Left lung (tissue), 10 donors: Measurements from ENCODE around the gene NECTIN1. TPM values are rescaled to one million over a fixed set of nuclear protein-coding genes. Genes with fewer than 3 reads are reported as not detected.

Source experiments
- ATAC-seq: fragments of 200-7000 bp; cut with Tn5 transposase; one replicate; pipeline ENCODE4 v1.9.1; 2020; ENCODE audit warnings: moderate library complexity
- DNase-seq, 4 donors: peaks; one replicate each; pipeline ENCODE4 v3.0.0-alpha.2; 2013 to 2020
- H3K27ac ChIP-seq, 2 donors: fragments of 200-600 bp; sonication (generic) in 1 of 2; one replicate each; pipeline versions ENCODE4 v1.5.0 to v1.8.0; 2020 to 2021
- H3K27me3 ChIP-seq, 2 donors: fragments of 200-600 bp; sonication (generic) in 1 of 2; one replicate each; pipeline versions ENCODE4 v1.5.0 to v1.8.0; 2020 to 2021
- H3K36me3 ChIP-seq, 2 donors: fragments of 200-600 bp; sonication (generic) in 1 of 2; one replicate each; pipeline versions ENCODE4 v1.5.0 to v1.8.0; 2020 to 2021
- H3K4me1 ChIP-seq, 2 donors: fragments of 200-600 bp; one replicate each; pipeline ENCODE4 v1.8.0; 2021
- H3K4me3 ChIP-seq, 2 donors: fragments of 200-600 bp; sonication (generic) in 1 of 2; one replicate each; pipeline versions ENCODE4 v1.5.0 to v1.8.0; 2020 to 2021; ENCODE audit warnings: mild to moderate bottlenecking in 1 of 2
- H3K9me3 ChIP-seq, 2 donors: fragments of 200-600 bp; sonication (generic) in 1 of 2; one replicate each; pipeline versions ENCODE4 v1.5.0 to v1.8.0; 2020 to 2021
- intact Hi-C, 2 donors: fragments of 100-400 bp; cut with DNase I; formaldehyde crosslinking; loops; one replicate each; pipeline versions ENCODE4 v1.11.2 to v1.14.2; 2022
- polyA plus RNA-seq, 6 donors: library from polyadenylated mRNA; unstranded; fragments of 120-200 nt; gene quantifications; one replicate each; pipeline ENCODE4 v1.2.1, GENCODE V29; 2013; ENCODE audit not compliant: insufficient read length in 6 of 6
- total RNA-seq, 2 donors: library from RNA; stranded (reverse); fragmentation: NEBNext Ultra II Directional; extraction: Animal tissue kit (Norgen Biotek cat#: 25700); gene quantifications; one replicate each; pipeline ENCODE4 v1.2.1, GENCODE V29; 2021
- TF ChIP-seq, protein P1 (sequence below), 2 donors: fragments of 200-600 bp; sonication (generic) in 1 of 2; IDR thresholded peaks; one replicate each; pipeline versions ENCODE4 v1.5.0 to v1.8.0; 2021; ENCODE audit warnings: antibody characterized with exemption in 2 of 2
- donor health status: DM: no; HTN: yes; CAD: no.
- donor health status: DM: no; HTN: no; CAD: no.

The NECTIN1 gene
- total and polyA plus RNA-seq, 8 donors = 13.0 to 21.1 (median 15.9) TPM

DNA sequence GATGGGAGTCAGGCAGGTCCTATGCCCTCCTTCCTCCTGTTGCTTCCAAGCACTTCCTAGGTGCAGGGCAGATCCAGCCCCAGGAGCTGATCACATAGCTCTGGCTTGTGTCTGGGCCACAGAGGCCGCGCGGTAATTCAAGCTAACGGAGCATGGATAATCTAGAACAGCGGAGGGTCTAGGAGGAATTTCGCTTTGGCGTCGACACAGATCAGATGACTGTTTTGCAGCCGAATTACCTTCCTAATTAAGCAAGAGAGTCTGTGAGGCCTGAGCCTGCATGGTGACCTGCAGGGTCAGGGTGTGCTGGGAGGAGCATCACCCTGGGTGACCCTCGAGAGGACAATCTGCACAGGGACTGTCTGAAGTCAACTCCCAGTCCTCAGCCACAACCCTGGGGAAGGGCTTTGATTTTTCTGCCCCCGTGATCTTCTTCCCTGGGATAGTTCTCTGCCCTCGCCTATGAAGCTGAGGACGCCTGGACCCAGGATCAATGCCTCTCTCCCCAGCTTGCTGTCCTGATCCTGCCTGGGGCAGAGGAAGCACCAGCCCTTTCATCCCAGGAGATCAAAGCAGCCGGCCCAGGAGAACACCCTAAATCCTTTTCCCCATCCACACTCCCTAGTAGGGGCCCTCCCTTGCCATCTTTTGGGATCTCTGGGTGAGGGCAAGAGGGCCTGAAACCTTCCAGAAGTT is 11.0 kb downstream of the NECTIN1 start:
- H3K27ac ChIP-seq = no peak overlapping the region
- no peak for ATAC-seq
- H3K27me3 ChIP-seq = no peaks in the 10 kb centered on the region
- TF ChIP-seq, protein P1, sequence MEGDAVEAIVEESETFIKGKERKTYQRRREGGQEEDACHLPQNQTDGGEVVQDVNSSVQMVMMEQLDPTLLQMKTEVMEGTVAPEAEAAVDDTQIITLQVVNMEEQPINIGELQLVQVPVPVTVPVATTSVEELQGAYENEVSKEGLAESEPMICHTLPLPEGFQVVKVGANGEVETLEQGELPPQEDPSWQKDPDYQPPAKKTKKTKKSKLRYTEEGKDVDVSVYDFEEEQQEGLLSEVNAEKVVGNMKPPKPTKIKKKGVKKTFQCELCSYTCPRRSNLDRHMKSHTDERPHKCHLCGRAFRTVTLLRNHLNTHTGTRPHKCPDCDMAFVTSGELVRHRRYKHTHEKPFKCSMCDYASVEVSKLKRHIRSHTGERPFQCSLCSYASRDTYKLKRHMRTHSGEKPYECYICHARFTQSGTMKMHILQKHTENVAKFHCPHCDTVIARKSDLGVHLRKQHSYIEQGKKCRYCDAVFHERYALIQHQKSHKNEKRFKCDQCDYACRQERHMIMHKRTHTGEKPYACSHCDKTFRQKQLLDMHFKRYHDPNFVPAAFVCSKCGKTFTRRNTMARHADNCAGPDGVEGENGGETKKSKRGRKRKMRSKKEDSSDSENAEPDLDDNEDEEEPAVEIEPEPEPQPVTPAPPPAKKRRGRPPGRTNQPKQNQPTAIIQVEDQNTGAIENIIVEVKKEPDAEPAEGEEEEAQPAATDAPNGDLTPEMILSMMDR (IDR thresholded peaks at IDR 0.05) = no peak
- no peak for DNase-seq
- intact Hi-C loops = no loop called here
- peaks cover 0 to 10% of the 10 kb centered on the region in 2 donors for H3K4me1 ChIP-seq
- H3K4me3 ChIP-seq = no peak overlapping the region
- no peaks in the 10 kb centered on the region for H3K9me3 ChIP-seq
- peaks cover 0 to 5% of the 10 kb centered on the region in 2 donors for H3K36me3 ChIP-seq

GRCh38 chr11:119716582-119717498 is 12.2 kb downstream of the NECTIN1 start:
- peaks cover 0 to 20% of the 10 kb centered on the region in 2 donors for H3K4me1 ChIP-seq
- H3K9me3 ChIP-seq = no peaks in the 10 kb centered on the region
- no peak overlapping the region for H3K27ac ChIP-seq
- peaks cover 0 to 5% of the 10 kb centered on the region in 2 donors for H3K36me3 ChIP-seq
- intact Hi-C loops = no loop called here
- no peak overlapping the region for H3K4me3 ChIP-seq
- no peaks in the 10 kb centered on the region for H3K27me3 ChIP-seq
- DNase-seq (no peak), ATAC-seq (no peak)
- TF ChIP-seq, protein P1 (IDR thresholded peaks at IDR 0.05) = no peak

DNA sequence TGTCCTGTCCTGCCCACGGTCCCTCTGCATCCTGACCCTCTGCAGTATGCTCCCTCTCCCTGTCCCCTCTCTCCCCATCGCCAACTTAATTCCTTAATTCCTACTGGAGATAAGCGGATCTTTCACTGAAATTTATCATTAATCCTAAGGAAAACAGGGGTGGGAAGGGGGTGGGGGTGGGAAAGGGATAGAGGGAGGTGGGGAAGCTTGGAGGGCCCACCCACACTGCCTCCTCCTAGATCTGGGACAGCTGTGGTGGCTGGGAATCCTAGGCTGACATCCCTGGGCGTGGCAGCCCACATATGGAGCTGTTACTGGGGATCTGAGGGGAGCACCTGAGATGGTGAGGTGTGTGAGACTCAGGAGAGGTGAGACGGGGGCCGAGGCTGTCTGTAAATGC is 14.4 kb downstream of the NECTIN1 start:
- Histone ChIP-seq H3K4me1 (peaks cover 0 to 25% of the 10 kb centered on the region in 2 donors), H3K36me3 (no peaks in the 10 kb centered on the region), H3K27ac (no peak overlapping the region), H3K4me3 (no peak overlapping the region), H3K9me3 (no peaks in the 10 kb centered on the region), H3K27me3 (no peaks in the 10 kb centered on the region)
- no peak for ATAC-seq
- TF ChIP-seq, protein P1 (IDR thresholded peaks at IDR 0.05) = no peak
- no peak for DNase-seq
- intact Hi-C loops = no loop called here

DNA sequence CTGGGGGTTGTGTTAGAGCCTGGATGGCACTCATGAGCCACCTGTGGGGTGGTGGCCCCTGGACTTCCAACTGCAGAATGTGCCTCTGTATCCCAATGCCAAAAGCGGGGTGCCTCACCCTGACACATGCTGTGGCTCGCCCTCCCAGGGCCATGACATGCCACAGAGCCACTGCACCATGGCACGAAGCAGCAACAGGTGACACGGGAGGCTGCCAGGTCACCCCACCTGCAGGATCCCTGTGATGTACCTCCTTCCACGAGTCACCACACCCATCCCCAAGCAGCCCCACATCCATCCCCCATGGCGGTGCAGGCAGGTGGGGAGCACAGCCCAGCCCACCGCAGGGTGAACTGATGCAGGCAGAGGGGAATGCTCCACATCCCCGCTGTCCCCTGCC is 14.8 kb downstream of the NECTIN1 start:
- no peaks in the 10 kb centered on the region for H3K9me3 ChIP-seq
- ATAC-seq (no peak), DNase-seq (no peak)
- intact Hi-C loops = no loop called here
- H3K4me3 ChIP-seq = no peak overlapping the region
- TF ChIP-seq, protein P1 (IDR thresholded peaks at IDR 0.05) = no peak
- peaks cover 0 to 25% of the 10 kb centered on the region in 2 donors for H3K4me1 ChIP-seq
- H3K27me3 ChIP-seq = no peaks in the 10 kb centered on the region
- no peaks in the 10 kb centered on the region for H3K36me3 ChIP-seq
- H3K27ac ChIP-seq = no peak overlapping the region
